Colonic mucosa (tissue), 4 donors: Measurements from ENCODE around the gene CYP4A22. TPM values are rescaled to one million over a fixed set of nuclear protein-coding genes. Genes with fewer than 3 reads are reported as not detected.
"Not testable (repeated sequence)": the region's sequence is repeated elsewhere in the genome, so short reads cannot be mapped to it uniquely, and the experiment has no call there.

Source experiments
- DNase-seq: peaks from one replicate; pipeline ENCODE4 v3.0.0-alpha.2; 2020
- H3K27ac ChIP-seq: fragments of 200-600 bp; one replicate; pipeline ENCODE4 v1.8.0; 2021
- H3K27me3 ChIP-seq: fragments of 200-600 bp; one replicate; pipeline ENCODE4 v1.8.0; 2021
- H3K36me3 ChIP-seq: fragments of 200-600 bp; one replicate; pipeline ENCODE4 v1.8.0; 2021
- H3K4me1 ChIP-seq: fragments of 200-600 bp; one replicate; pipeline ENCODE4 v1.8.0; 2021; ENCODE audit warnings: mild to moderate bottlenecking
- H3K4me3 ChIP-seq: fragments of 200-600 bp; one replicate; pipeline ENCODE4 v1.8.0; 2021
- H3K9ac ChIP-seq, 2 donors: one replicate each; pipeline ENCODE4 v1.7.0; 2013; ENCODE audit warnings: control low read depth in 2 of 2, low read depth in 2 of 2, low read length in 2 of 2
- H3K9me3 ChIP-seq: fragments of 200-600 bp; one replicate; pipeline ENCODE4 v1.8.0; 2021
- intact Hi-C: fragments of 100-400 bp; cut with DNase I; formaldehyde crosslinking; loops from one replicate; pipeline ENCODE4 v1.14.1; 2022
- total RNA-seq, 2 donors: library from RNA; stranded (reverse); fragmentation: NEBNext Ultra II Directional in 1 of 2; extraction: Animal tissue kit (Norgen Biotek cat#: 25700) in 1 of 2; gene quantifications; one replicate each; pipeline ENCODE4 v1.2.1, GENCODE V29; 2021
- TF ChIP-seq, protein P1 (sequence below): fragments of 200-600 bp; IDR thresholded peaks from one replicate; pipeline ENCODE4 v1.8.0; 2022; ENCODE audit warnings: antibody characterized with exemption, mild to moderate bottlenecking
- donor health status: healthy.
- donor health status: DM: no; HTN: no; CAD: no.
- donor health status: DM: no; HTN: no; CAD: no.

CYP4A22 gene
- total RNA-seq, 2 donors from 2014 or later, result not detected

DNA sequence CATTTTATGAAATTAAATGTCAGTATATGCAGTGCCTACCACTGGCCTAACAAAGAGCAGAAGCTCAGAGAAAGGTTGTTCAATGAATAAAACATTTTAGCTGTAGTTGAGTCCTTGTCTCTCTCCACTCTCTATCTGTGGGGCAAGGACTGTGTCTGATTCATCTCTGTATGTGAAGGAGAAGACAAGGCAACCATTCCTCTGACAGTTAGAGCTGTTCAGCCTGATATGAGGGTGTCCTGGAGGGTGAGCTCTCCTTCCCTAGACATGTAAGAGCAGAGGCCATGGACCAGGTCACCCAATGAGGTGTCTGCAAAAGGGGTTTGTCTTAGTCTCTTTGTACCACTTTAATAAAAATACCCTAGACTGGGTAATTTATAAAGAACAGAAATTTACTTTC is 57.1 kb downstream of the CYP4A22 start:
- Histone ChIP-seq H3K4me3 (no peak overlapping the region), H3K27me3 (no peaks in the 10 kb centered on the region), H3K27ac (no peak overlapping the region), H3K9ac (no peak overlapping the region), H3K36me3 (no peaks in the 10 kb centered on the region), H3K9me3 (no peaks in the 10 kb centered on the region), H3K4me1 (peaks cover 19% of the 10 kb centered on the region)
- intact Hi-C loops, result loop anchor here (5.0 to 10.0 kb wide), 2 partner anchors 138 to 520 kb away; partner anchors contain the start of gene CMPK1
- TF ChIP-seq, protein P1, sequence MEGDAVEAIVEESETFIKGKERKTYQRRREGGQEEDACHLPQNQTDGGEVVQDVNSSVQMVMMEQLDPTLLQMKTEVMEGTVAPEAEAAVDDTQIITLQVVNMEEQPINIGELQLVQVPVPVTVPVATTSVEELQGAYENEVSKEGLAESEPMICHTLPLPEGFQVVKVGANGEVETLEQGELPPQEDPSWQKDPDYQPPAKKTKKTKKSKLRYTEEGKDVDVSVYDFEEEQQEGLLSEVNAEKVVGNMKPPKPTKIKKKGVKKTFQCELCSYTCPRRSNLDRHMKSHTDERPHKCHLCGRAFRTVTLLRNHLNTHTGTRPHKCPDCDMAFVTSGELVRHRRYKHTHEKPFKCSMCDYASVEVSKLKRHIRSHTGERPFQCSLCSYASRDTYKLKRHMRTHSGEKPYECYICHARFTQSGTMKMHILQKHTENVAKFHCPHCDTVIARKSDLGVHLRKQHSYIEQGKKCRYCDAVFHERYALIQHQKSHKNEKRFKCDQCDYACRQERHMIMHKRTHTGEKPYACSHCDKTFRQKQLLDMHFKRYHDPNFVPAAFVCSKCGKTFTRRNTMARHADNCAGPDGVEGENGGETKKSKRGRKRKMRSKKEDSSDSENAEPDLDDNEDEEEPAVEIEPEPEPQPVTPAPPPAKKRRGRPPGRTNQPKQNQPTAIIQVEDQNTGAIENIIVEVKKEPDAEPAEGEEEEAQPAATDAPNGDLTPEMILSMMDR, result no peak
- no peak for DNase-seq

- not testable (repeated sequence) for H3K9ac ChIP-seq, H3K4me3 ChIP-seq, H3K27ac ChIP-seq, H3K27me3 ChIP-seq, H3K36me3 ChIP-seq, H3K9me3 ChIP-seq, DNase-seq
- peaks cover 14% of the 10 kb centered on the region for H3K4me1 ChIP-seq
- intact Hi-C loops, result loop anchor here (10.0 kb wide), 1 partner anchor 519 kb away; no protein-coding TSS in a partner anchor
These were observed 58.7 kb downstream of the CYP4A22 start for GRCh38 chr1:47195981-47196380.

- H3K27ac ChIP-seq, result no peak overlapping the region
- H3K9me3 ChIP-seq, result no peaks in the 10 kb centered on the region
- H3K36me3 ChIP-seq, result no peaks in the 10 kb centered on the region
- H3K4me3 ChIP-seq, result no peak overlapping the region
- H3K27me3 ChIP-seq, result no peaks in the 10 kb centered on the region
- no peak for DNase-seq
- TF ChIP-seq, protein P1, result no peak
- peaks cover 13% of the 10 kb centered on the region for H3K4me1 ChIP-seq
- intact Hi-C loops, result loop anchor here (10.0 kb wide), 1 partner anchor 518 kb away; no protein-coding TSS in a partner anchor
- H3K9ac ChIP-seq, result no peak overlapping the region
These were observed 59.4 kb downstream of the CYP4A22 start for GRCh38 chr1:47196622-47197021.

DNA sequence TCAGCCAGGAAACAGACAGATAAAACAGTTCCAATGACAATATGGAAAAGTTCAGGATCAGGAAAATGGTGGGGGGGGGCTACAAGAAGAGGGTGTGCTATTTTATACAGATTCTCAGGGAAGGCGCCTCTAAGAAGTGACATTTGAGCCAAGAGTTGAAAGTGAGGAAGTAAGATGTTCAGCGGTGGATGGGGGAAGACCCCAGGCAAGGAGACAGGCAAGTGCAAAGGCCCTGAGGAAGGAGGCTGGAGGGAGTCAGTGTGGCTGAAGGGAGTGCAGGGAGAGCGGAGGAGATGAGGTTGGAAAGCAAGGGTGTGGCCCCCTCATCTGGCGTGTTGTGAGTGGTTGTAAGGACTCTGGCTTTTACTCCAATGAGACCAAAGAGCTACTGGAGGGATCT is 61.0 kb downstream of the CYP4A22 start:
- Histone ChIP-seq H3K4me1 (no peaks in the 10 kb centered on the region), H3K27ac (no peak overlapping the region), H3K9ac (no peak overlapping the region), H3K9me3 (no peaks in the 10 kb centered on the region), H3K27me3 (no peaks in the 10 kb centered on the region), H3K4me3 (no peak overlapping the region), H3K36me3 (no peaks in the 10 kb centered on the region)
- DNase-seq, result no peak
- TF ChIP-seq, protein P1, result no peak
- intact Hi-C loops, result loop anchor here (10.0 kb wide), 1 partner anchor 517 kb away; no protein-coding TSS in a partner anchor

Other genes starting within 250 kb of the CYP4A22 start
- gene CYP4A11, start 196.0 kb upstream of the CYP4A22 start, total RNA-seq, result under 1 TPM in 1 of 2 donors, not detected in 1; 0.57 TPM
- gene CYP4X1, start 113.8 kb upstream of the CYP4A22 start, total RNA-seq, result 1 to 10 TPM in 1 of 2 donors, under 1 TPM in 1; 0.57 to 1.7 TPM
- gene CYP4Z1, start 70.2 kb upstream of the CYP4A22 start, total RNA-seq, result not detected
- gene PDZK1IP1, start 52.6 kb downstream of the CYP4A22 start, total RNA-seq, result 10 to 100 TPM; 40.6 to 85.2 TPM
- 1 to 10 TPM in 1 of 2 donors, under 1 TPM in 1; 0.90 to 1.2 TPM for gene TAL1, start 94.8 kb downstream of the CYP4A22 start, total RNA-seq
- 10 to 100 TPM in 1 of 2 donors, 1 to 10 TPM in 1; 9.6 to 22.0 TPM for gene STIL, start 176.7 kb downstream of the CYP4A22 start, total RNA-seq
- gene CMPK1, start 196.3 kb downstream of the CYP4A22 start, total RNA-seq, result 100 to 1,000 TPM; 172 to 254 TPM